GM19099 (cell line): ENCODE data around the gene PAK6.

Experiments
- POLR2A ChIP-seq: IDR thresholded peaks from 3 replicates; pipeline ENCODE4 v1.6.1; 2011; ENCODE audit warnings: low read depth; ENCODE audit not compliant: insufficient read length; ENCODE audit errors: extremely low read depth

PAK6 gene

GRCh38 chr15:40238532-40239403, at the start of gene PAK6:
TSS of gene PAK6 (plus strand) at chr15:40239063. CDS start at chr15:40264786, 25,723 bp downstream.
- TF ChIP-seq POLR2A: no peak

DNA sequence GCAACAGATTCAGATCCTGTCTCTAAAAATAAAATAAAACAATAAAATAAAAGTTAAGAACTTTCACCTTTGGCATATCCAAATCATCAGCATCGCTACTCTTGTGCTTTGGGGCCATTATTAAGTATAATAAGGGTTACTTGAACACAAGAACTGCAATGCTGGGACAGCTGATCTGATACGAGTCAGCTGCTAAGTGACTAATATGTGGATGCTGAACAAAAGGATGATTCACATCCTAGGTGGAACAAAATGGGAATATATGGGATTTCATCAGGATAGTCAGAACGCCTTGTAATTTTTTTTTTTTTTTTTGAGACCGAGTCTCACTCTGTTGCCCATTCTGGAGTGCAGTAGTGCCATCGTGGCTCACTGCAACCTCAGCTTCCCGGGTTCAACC, 48.3 kb upstream of the PAK6 start:
- no peak for TF ChIP-seq POLR2A

- TF ChIP-seq POLR2A: no peak
These were observed 45.9 kb upstream of the PAK6 start for GRCh38 chr15:40192942-40193341.

DNA sequence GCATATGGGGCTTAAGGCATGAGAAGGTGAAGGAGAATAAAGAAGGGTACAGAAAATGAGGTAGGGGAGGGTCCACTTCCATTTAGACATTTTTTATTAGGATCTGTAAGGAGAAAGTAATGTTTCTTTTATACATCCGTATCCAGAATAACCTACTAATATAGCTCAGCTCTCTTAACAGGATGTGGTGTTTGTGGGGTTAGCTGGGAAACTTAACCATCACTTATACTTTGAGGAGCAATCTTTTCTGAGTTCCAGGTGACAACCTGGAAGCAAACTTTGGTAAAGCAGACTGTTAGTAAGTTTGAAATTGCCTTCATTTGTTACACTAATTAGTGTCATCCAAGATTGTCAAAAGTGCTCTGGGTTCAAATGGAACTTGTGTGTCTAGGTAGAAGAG, 41.4 kb upstream of the PAK6 start:
- TF ChIP-seq POLR2A: no peak

DNA sequence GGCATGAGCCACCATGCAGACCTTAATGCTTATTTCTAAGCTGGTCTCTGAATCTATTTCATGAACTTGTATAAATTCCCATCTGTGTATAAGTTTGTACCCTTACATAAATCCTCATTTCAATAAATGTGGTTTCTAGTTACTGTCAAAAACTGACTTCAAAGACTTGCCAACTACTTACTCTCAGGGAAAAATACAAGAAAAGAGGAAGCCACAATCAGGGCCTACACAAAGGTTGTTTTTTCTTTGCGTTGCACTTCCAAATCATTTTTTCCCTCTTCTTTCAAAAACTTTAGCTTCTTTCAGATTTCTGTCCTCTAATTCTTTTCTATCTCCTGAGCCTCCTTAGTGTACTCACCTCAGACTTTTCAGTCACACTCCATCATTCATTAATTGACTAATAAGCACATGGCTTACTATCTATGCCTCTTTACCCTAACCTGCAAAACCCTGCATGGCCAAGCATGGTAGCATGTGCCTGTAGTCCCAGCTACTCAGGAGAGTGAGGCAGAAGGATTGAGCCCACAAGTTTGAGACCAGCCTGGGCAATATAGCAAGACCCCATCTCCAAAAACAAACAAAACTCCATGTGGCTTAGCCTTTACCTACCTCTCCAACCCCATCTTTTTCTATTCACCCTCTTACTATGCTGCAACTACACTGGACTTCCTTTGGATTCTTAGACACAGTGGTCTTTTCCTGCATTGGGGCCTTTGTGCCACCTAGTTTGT, 40.3 kb upstream of the PAK6 start:
- TF ChIP-seq POLR2A: no peak

GRCh38 chr15:40204100-40204499, 34.8 kb upstream of the PAK6 start:
- TF ChIP-seq POLR2A: no peak

DNA sequence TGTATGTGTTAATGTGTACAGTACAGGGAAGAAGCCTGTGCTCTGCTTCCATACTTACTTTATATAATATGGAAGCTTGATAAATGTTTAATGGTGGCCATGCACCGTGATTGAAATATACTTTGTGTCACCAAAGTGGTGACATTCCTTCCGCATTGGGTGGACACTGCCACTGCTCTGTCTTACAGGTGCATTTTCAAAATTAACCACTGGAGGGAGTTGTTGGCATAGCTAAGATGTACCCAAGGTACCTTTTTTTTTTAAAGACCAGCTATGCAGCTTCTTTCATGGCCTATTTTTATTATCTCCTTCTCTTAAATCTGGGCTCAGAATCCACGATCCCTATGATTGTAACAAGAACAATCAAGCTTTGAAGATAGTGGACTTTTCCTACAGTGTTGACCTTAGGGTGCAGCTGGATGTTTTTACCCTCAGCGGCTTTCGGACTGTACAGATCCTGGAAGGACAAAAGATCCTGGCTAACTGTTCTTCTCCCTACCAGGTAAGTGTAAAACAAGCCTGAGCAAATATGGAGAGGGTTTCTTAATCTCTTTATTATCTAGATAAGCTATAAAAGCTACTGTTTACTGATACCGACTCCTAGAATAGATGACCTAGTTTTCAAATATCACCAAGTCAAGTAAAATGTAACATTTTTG, 21.6 kb upstream of the PAK6 start:
- TF ChIP-seq POLR2A: no peak

GRCh38 chr15:40219801-40220200, 19.1 kb upstream of the PAK6 start:
- TF ChIP-seq POLR2A: no peak

- no peak for TF ChIP-seq POLR2A
These were observed 16.7 kb upstream of the PAK6 start for GRCh38 chr15:40222131-40222530.

- no peak for TF ChIP-seq POLR2A
These were observed 12.1 kb upstream of the PAK6 start for GRCh38 chr15:40226736-40227135.

- TF ChIP-seq POLR2A: no peak
These were observed 9.5 kb upstream of the PAK6 start for GRCh38 chr15:40229316-40229715.

DNA sequence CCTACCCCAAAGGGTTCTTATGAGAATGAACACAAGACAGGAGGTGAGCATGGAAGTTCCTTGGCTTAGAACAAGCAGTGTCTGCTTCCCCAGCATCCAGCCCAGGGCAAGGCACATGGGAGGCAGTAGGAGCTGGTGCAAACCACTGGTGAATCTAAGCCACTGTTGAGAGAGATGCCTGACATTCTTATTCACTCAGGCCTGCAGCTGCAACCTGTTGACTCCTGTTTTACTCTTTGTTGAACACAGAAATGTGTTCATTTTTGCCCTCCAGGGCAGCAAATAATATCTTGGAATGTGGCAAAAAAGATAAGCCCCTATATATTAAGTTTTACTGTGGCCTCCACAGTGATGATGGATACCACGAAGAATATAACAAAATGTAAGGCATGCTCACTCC, 8.9 kb upstream of the PAK6 start:
- TF ChIP-seq POLR2A: no peak

DNA sequence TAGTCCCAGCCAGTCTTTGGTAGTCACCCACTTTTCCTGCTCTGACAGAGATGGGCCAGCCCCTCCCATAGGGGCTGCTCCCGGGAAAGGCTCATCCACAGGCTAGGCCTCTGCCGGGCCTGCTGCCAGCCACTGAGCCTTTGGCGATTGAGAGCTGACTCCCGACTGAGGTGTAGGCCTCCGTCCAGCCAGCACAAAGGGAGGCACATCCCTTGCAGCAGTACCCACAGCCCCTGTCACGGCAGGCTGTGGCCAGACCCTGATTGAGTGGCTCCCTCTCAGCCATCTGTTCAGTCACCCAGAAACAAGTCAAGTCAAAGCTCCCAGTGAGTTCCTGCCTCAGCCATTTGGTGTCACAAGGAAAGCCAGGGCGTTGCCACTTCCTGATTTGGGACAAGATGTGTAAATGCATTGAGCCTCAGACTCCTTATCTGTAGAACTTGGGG, 6.2 kb upstream of the PAK6 start:
- no peak for TF ChIP-seq POLR2A

DNA sequence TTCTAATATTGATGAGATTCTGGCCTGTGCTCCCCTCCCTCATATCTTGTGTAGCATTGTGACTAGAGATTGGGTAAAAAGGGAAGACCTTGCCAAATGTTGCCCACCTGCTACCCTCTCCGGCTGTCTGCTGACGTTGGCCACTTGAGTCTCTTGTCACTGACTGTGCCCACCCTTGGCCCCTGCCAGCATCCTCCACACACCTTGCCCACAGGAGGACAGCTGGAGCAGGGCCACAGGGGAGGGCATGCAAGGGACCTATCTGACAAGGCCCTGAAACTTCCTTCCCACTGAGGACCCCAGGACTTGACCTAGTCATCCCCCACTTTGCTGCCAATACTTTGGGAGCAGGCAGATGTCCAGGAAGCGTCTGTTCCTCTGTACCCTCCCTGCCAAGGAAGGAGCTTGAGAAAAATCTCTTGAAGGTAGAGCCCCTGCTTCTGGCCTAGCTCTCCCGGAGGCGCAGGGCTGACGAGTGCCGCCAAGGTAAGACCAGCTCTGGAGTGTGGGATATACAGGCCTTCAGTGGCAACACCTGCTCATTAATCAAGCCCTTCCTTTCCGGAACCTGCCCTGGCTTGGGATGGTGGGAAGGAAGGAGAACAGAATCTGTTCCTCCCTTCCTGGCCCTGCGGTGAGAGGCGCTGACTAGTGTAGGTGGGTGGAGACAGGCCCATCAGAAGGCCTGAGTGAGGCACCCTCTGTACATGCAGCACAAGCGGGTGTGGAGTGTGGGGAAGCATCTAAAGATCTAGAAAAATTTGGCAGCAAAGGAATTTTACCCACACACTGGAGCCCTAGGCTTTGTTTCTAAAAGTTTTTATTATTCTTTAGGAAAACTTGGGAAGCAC, 4.9 kb upstream of the PAK6 start:
- TF ChIP-seq POLR2A: no peak

DNA sequence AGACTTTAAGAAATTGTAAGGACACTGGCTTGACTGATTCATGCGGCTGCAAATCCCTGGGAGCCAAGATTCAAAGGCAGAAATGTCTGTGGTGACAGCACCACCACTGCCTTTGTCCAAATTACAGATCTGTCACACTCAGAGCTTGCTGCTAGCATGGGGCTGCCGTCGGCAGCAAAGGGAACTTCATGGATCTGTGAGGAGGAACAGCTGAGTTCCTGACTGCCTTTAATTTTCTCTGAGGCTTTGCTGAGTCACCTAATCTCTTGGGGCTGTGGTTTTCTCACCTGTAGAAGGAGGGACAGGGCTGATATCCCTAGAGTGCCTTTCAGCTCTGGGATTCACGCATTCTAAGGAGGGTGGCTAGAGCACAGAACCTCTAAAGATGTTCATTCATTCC, 4.1 kb upstream of the PAK6 start:
- no peak for TF ChIP-seq POLR2A

DNA sequence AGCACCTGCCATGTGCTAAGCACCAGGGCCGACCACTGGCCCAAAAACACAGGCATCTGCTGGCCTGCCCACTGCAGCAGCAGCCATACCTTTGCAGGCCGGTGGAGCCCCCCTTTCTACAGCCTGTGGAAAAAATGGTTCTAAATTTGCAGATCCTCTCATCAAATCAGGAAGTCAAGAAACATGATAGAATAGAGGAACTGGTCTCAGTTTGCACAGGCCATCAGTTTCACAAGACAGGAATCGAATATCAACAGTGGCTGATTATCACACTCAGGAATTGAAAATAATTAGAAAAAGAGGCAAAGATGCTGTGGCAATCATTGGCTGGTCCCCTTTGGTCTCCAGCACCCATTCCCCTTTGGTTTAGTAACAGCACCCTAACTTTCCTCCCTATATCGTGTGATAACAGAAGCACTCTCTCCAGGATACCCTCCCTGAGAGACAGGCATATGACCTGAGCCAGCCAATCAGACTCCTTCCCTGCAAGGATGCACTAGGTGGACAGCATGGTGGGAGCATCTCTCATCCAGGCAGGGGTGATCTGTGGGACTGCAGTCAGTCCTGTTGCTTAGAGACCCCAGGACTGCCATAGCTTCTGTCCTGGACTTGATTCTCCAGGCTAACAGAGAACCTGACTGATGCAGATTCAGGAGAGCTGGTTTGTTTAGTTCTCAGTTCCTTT, 3.5 kb upstream of the PAK6 start:
- TF ChIP-seq POLR2A: no peak
